PFSK-1 (cell line): ENCODE measurements around the gene PICALM.

Source experiments
- FOXP2 ChIP-seq: optimal IDR thresholded peaks from 2 replicates; pipeline ENCODE3; 2011; ENCODE audit warnings: borderline replicate concordance, control low read depth, inconsistent platforms; ENCODE audit not compliant: insufficient read depth; ENCODE audit errors: extremely low read length, extremely low read depth
- POLR2AphosphoS5 ChIP-seq: IDR thresholded peaks from 2 replicates; pipeline ENCODE4 v1.6.1; 2012; ENCODE audit warnings: low read depth, mild to moderate bottlenecking, control low read depth, low read length, moderate library complexity
- TAF1 ChIP-seq: IDR thresholded peaks from 2 replicates; pipeline ENCODE4 v1.6.1; 2012; ENCODE audit warnings: low read length, control low read depth, borderline replicate concordance; ENCODE audit not compliant: insufficient read depth
- TF ChIP-seq, protein P1 (sequence below), 2 experiments: IDR thresholded peaks; 2 replicates each; pipeline versions ENCODE4 v1.6.1 to v1.8.0; 2011 to 2012; ENCODE audit warnings: low read depth in 2 of 2, low read length in 2 of 2, control low read depth in 1 of 2, inconsistent platforms in 1 of 2, mild to moderate bottlenecking in 1 of 2, moderate library complexity in 1 of 2; ENCODE audit not compliant: insufficient read depth in 1 of 2

DNA sequence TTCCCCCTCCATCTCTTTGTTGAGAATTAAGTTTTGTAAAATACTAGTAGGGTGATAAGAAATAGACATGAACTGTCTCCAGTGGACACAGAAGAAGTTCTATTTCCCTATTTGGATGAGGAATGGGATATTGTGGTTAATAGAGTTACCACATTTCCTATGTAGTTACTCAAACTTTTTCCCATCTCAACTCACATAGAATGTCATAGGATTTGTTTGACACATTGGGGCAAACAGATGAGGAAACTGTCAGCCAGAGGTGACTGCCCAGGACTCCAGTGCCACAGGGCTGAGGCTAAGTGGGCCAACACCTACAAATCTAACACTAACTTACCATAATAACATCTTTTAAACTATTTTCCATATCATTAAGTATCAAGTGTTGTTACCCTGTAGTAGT, 155.4 kb downstream of the PICALM start:
- TF ChIP-seq, protein P1, sequence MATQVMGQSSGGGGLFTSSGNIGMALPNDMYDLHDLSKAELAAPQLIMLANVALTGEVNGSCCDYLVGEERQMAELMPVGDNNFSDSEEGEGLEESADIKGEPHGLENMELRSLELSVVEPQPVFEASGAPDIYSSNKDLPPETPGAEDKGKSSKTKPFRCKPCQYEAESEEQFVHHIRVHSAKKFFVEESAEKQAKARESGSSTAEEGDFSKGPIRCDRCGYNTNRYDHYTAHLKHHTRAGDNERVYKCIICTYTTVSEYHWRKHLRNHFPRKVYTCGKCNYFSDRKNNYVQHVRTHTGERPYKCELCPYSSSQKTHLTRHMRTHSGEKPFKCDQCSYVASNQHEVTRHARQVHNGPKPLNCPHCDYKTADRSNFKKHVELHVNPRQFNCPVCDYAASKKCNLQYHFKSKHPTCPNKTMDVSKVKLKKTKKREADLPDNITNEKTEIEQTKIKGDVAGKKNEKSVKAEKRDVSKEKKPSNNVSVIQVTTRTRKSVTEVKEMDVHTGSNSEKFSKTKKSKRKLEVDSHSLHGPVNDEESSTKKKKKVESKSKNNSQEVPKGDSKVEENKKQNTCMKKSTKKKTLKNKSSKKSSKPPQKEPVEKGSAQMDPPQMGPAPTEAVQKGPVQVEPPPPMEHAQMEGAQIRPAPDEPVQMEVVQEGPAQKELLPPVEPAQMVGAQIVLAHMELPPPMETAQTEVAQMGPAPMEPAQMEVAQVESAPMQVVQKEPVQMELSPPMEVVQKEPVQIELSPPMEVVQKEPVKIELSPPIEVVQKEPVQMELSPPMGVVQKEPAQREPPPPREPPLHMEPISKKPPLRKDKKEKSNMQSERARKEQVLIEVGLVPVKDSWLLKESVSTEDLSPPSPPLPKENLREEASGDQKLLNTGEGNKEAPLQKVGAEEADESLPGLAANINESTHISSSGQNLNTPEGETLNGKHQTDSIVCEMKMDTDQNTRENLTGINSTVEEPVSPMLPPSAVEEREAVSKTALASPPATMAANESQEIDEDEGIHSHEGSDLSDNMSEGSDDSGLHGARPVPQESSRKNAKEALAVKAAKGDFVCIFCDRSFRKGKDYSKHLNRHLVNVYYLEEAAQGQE (IDR thresholded peaks at IDR 0.05; ENCODE audit: insufficient read depth in 1 of 2, low read depth in 2 of 2, low read length in 2 of 2) = no peak
- TF ChIP-seq TAF1 = no peak
- TF ChIP-seq POLR2AphosphoS5 = no peak
- TF ChIP-seq FOXP2 = no peak
